Measurements from ENCODE around the gene GPR108.
"Not testable (repeated sequence)": the region's sequence is repeated elsewhere in the genome, so short reads cannot be mapped to it uniquely, and the experiment has no call there.

- TF ChIP-seq, protein P1, sequence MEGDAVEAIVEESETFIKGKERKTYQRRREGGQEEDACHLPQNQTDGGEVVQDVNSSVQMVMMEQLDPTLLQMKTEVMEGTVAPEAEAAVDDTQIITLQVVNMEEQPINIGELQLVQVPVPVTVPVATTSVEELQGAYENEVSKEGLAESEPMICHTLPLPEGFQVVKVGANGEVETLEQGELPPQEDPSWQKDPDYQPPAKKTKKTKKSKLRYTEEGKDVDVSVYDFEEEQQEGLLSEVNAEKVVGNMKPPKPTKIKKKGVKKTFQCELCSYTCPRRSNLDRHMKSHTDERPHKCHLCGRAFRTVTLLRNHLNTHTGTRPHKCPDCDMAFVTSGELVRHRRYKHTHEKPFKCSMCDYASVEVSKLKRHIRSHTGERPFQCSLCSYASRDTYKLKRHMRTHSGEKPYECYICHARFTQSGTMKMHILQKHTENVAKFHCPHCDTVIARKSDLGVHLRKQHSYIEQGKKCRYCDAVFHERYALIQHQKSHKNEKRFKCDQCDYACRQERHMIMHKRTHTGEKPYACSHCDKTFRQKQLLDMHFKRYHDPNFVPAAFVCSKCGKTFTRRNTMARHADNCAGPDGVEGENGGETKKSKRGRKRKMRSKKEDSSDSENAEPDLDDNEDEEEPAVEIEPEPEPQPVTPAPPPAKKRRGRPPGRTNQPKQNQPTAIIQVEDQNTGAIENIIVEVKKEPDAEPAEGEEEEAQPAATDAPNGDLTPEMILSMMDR (IDR thresholded peaks at IDR 0.05): not testable (repeated sequence)
- not testable (repeated sequence) for TF ChIP-seq POLR2AphosphoS5 (IDR thresholded peaks at IDR 0.05)
These were observed 24.9 kb upstream of the GPR108 start for GRCh38 chr19:6762253-6762797.
